Measurements from ENCODE around the gene RAD51C. TPM values are rescaled to one million over a fixed set of nuclear protein-coding genes. Genes with fewer than 3 reads are reported as not detected.
"Not testable (repeated sequence)": the region's sequence is repeated elsewhere in the genome, so short reads cannot be mapped to it uniquely, and the experiment has no call there.

The RAD51C gene
- total RNA-seq, result 26.5 and 29.1 TPM in 2 replicates
- polyA plus RNA-seq, result 27.7 and 34.8 TPM in 2 replicates
- 21.3 and 28.3 TPM in 2 replicates for polyA plus RNA-seq (2012)
- 3.4 and 8.0 TPM in 2 replicates for polyA minus RNA-seq (ENCODE audit: low replicate concordance)

GRCh38 chr17:58692239-58693055 is at the start of gene RAD51C:
TSS of gene RAD51C (plus strand) at chr17:58692602. CDS start at chr17:58692644, 42 bp downstream.
- Histone ChIP-seq H3K4me3 (replicated peaks in 1 of 4; ENCODE audit: control extremely low read depth in 1 of 4, insufficient read depth in 1 of 4, low read depth in 3 of 4, low read length in 4 of 4) (peak within 1 kb of the TSS; percentile 43 to 77 (median 68)), H3K4me2 (ENCODE audit: extremely low read depth, insufficient read depth, low read length) (peak within 1 kb of the TSS; percentile 64), H4K20me1 (ENCODE audit: control insufficient read depth, extremely low read depth, insufficient read depth, low read length) (no peaks in the 10 kb centered on the region), H3K36me3 (ENCODE audit: control insufficient read depth, insufficient read depth, low read length) (no peaks in the 10 kb centered on the region), H3K4me1 (ENCODE audit: control insufficient read depth, extremely low read depth, insufficient read depth, low read length) (no peaks in the 10 kb centered on the region), H3K27ac (ENCODE audit: insufficient read depth, low read length) (peak within 1 kb of the TSS; percentile 66), H2AFZ (ENCODE audit: low read length) (peak within 1 kb of the TSS; percentile 93), H3K27me3 (ENCODE audit: control insufficient read depth, insufficient read depth, low read length) (no peaks in the 10 kb centered on the region), H3K9ac (ENCODE audit: insufficient read depth, low read length) (peak within 1 kb of the TSS; percentile 46), H3K79me2 (ENCODE audit: control insufficient read depth, insufficient read depth, low read length) (peaks cover 2% of the 10 kb centered on the region), H3K9me3 (ENCODE audit: control insufficient read depth, insufficient read depth, low read depth, low read length) (no peaks in the 10 kb centered on the region)
- peak; percentile 83 to 84 for DNase-seq (ENCODE audit: low read depth in 2 of 2)
- TF ChIP-seq EZH2 (IDR thresholded peaks at IDR 0.05; ENCODE audit: low read length, missing control alignments), result no peak
- TF ChIP-seq, protein P1, sequence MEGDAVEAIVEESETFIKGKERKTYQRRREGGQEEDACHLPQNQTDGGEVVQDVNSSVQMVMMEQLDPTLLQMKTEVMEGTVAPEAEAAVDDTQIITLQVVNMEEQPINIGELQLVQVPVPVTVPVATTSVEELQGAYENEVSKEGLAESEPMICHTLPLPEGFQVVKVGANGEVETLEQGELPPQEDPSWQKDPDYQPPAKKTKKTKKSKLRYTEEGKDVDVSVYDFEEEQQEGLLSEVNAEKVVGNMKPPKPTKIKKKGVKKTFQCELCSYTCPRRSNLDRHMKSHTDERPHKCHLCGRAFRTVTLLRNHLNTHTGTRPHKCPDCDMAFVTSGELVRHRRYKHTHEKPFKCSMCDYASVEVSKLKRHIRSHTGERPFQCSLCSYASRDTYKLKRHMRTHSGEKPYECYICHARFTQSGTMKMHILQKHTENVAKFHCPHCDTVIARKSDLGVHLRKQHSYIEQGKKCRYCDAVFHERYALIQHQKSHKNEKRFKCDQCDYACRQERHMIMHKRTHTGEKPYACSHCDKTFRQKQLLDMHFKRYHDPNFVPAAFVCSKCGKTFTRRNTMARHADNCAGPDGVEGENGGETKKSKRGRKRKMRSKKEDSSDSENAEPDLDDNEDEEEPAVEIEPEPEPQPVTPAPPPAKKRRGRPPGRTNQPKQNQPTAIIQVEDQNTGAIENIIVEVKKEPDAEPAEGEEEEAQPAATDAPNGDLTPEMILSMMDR (conservative IDR thresholded peaks at IDR 0.05 in 1 of 2, IDR thresholded peaks at IDR 0.05 in 1 of 2; ENCODE audit: low read depth in 1 of 2, low read length in 2 of 2), result no peak

DNA sequence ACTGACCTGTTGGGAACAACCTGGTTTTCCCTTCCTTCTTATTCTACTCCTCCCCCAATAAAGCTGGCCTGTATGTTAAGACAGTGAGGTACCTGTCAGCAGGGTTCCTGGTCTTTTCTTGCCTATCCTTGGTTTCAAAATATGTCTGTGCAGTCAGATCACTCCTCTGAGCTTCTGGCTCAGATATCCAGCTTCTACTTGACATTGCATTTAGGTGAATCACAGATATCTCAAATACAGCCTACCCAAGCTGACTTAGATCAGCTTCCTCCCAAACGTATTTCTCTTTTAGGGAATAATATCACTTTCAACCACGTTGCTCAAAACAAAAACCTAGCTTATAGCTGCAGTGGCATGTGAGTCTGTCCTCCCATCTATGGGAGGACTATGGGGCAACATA is 49.3 kb upstream of the RAD51C start:
- no peak for TF ChIP-seq EZH2 (IDR thresholded peaks at IDR 0.05; ENCODE audit: low read length, missing control alignments)
- TF ChIP-seq, protein P1 (conservative IDR thresholded peaks at IDR 0.05 in 1 of 2, IDR thresholded peaks at IDR 0.05 in 1 of 2; ENCODE audit: low read depth in 1 of 2, low read length in 2 of 2), result no peak
- DNase-seq (ENCODE audit: low read depth in 2 of 2), result peak; percentile 37 to 88

GRCh38 chr17:58648236-58648635 is 44.2 kb upstream of the RAD51C start:
- no peak for TF ChIP-seq EZH2 (IDR thresholded peaks at IDR 0.05; ENCODE audit: low read length, missing control alignments)
- TF ChIP-seq, protein P1 (conservative IDR thresholded peaks at IDR 0.05 in 1 of 2, IDR thresholded peaks at IDR 0.05 in 1 of 2; ENCODE audit: low read depth in 1 of 2, low read length in 2 of 2), result no peak
- Histone ChIP-seq H2AFZ (ENCODE audit: low read length) (no peak overlapping the region), H3K4me1 (ENCODE audit: control insufficient read depth, extremely low read depth, insufficient read depth, low read length) (no peaks in the 10 kb centered on the region), H3K4me3 (replicated peaks in 1 of 4; ENCODE audit: control extremely low read depth in 1 of 4, insufficient read depth in 1 of 4, low read depth in 3 of 4, low read length in 4 of 4) (no peak overlapping the region), H3K9ac (ENCODE audit: insufficient read depth, low read length) (no peak overlapping the region), H3K4me2 (ENCODE audit: extremely low read depth, insufficient read depth, low read length) (no peak overlapping the region), H3K79me2 (ENCODE audit: control insufficient read depth, insufficient read depth, low read length) (no peaks in the 10 kb centered on the region), H3K9me3 (ENCODE audit: control insufficient read depth, insufficient read depth, low read depth, low read length) (no peaks in the 10 kb centered on the region), H4K20me1 (ENCODE audit: control insufficient read depth, extremely low read depth, insufficient read depth, low read length) (no peaks in the 10 kb centered on the region), H3K27me3 (ENCODE audit: control insufficient read depth, insufficient read depth, low read length) (no peaks in the 10 kb centered on the region), H3K27ac (ENCODE audit: insufficient read depth, low read length) (no peak overlapping the region), H3K36me3 (ENCODE audit: control insufficient read depth, insufficient read depth, low read length) (no peaks in the 10 kb centered on the region)
- DNase-seq (ENCODE audit: low read depth in 2 of 2), result peak in 1 of 2 donors; percentile 15

More for the DNA sequence above, 49.3 kb upstream of the RAD51C start:
- Histone ChIP-seq H3K79me2 (ENCODE audit: control insufficient read depth, insufficient read depth, low read length) (no peaks in the 10 kb centered on the region), H3K9me3 (ENCODE audit: control insufficient read depth, insufficient read depth, low read depth, low read length) (no peaks in the 10 kb centered on the region), H4K20me1 (ENCODE audit: control insufficient read depth, extremely low read depth, insufficient read depth, low read length) (no peaks in the 10 kb centered on the region), H2AFZ (ENCODE audit: low read length) (no peak overlapping the region), H3K27me3 (ENCODE audit: control insufficient read depth, insufficient read depth, low read length) (no peaks in the 10 kb centered on the region), H3K4me1 (ENCODE audit: control insufficient read depth, extremely low read depth, insufficient read depth, low read length) (no peaks in the 10 kb centered on the region), H3K27ac (ENCODE audit: insufficient read depth, low read length) (no peak overlapping the region), H3K36me3 (ENCODE audit: control insufficient read depth, insufficient read depth, low read length) (no peaks in the 10 kb centered on the region), H3K4me2 (ENCODE audit: extremely low read depth, insufficient read depth, low read length) (no peak overlapping the region), H3K4me3 (replicated peaks in 1 of 4; ENCODE audit: control extremely low read depth in 1 of 4, insufficient read depth in 1 of 4, low read depth in 3 of 4, low read length in 4 of 4) (no peak overlapping the region), H3K9ac (ENCODE audit: insufficient read depth, low read length) (no peak overlapping the region)

GRCh38 chr17:58657962-58658803 is 34.2 kb upstream of the RAD51C start:
- H3K4me2 ChIP-seq (ENCODE audit: extremely low read depth, insufficient read depth, low read length); H3K4me1 ChIP-seq (ENCODE audit: control insufficient read depth, extremely low read depth, insufficient read depth, low read length); H3K36me3 ChIP-seq (ENCODE audit: control insufficient read depth, insufficient read depth, low read length); H3K79me2 ChIP-seq (ENCODE audit: control insufficient read depth, insufficient read depth, low read length); DNase-seq (ENCODE audit: low read depth in 2 of 2); H4K20me1 ChIP-seq (ENCODE audit: control insufficient read depth, extremely low read depth, insufficient read depth, low read length); H3K9ac ChIP-seq (ENCODE audit: insufficient read depth, low read length); H3K9me3 ChIP-seq (ENCODE audit: control insufficient read depth, insufficient read depth, low read depth, low read length); H2AFZ ChIP-seq (ENCODE audit: low read length); H3K27ac ChIP-seq (ENCODE audit: insufficient read depth, low read length); H3K27me3 ChIP-seq (ENCODE audit: control insufficient read depth, insufficient read depth, low read length); H3K4me3 ChIP-seq (replicated peaks in 1 of 4; ENCODE audit: control extremely low read depth in 1 of 4, insufficient read depth in 1 of 4, low read depth in 3 of 4, low read length in 4 of 4): not testable (repeated sequence)
